Right lobe of liver (tissue), 4 donors: ENCODE data around the gene ZNF579.

Source experiments
- POLR2A ChIP-seq: fragments of 450-650 bp; IDR thresholded peaks from one replicate; pipeline ENCODE4 v1.6.1; 2017; ENCODE audit warnings: antibody characterized with exemption, mild to moderate bottlenecking
- TF ChIP-seq, protein P1 (sequence below), 4 donors: fragments of 200-600 bp in 3 of 4; fragments of 450-650 bp in 1 of 4; IDR thresholded peaks; one replicate each; pipeline versions ENCODE4 v1.5.1 to v1.8.0; 2016 to 2022; ENCODE audit warnings: antibody characterized with exemption in 4 of 4, mild to moderate bottlenecking in 2 of 4
- donor health status: DM: no; HTN: no; CAD: no.
- donor health status: DM: no; HTN: no; CAD: no.
- donor health status: DM: no; HTN: yes; CAD: no.

- TF ChIP-seq POLR2A = no peak
- TF ChIP-seq, protein P1, sequence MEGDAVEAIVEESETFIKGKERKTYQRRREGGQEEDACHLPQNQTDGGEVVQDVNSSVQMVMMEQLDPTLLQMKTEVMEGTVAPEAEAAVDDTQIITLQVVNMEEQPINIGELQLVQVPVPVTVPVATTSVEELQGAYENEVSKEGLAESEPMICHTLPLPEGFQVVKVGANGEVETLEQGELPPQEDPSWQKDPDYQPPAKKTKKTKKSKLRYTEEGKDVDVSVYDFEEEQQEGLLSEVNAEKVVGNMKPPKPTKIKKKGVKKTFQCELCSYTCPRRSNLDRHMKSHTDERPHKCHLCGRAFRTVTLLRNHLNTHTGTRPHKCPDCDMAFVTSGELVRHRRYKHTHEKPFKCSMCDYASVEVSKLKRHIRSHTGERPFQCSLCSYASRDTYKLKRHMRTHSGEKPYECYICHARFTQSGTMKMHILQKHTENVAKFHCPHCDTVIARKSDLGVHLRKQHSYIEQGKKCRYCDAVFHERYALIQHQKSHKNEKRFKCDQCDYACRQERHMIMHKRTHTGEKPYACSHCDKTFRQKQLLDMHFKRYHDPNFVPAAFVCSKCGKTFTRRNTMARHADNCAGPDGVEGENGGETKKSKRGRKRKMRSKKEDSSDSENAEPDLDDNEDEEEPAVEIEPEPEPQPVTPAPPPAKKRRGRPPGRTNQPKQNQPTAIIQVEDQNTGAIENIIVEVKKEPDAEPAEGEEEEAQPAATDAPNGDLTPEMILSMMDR (IDR thresholded peaks at IDR 0.05) = no peak
Measured at GRCh38 chr19:55542292-55542855, 38.3 kb downstream of the ZNF579 start.
